Measurements from ENCODE around the gene UBR3. TPM values are rescaled to one million over a fixed set of nuclear protein-coding genes. Genes with fewer than 3 reads are reported as not detected.
"Not testable (repeated sequence)": the region's sequence is repeated elsewhere in the genome, so short reads cannot be mapped to it uniquely, and the experiment has no call there.

The UBR3 gene
- total and polyA plus RNA-seq, 12 donors = 21.0 to 146 (median 115) TPM

GRCh38 chr2:169859423-169859822 lies 32.2 kb downstream of the UBR3 start:
- ATAC-seq = no peak

DNA sequence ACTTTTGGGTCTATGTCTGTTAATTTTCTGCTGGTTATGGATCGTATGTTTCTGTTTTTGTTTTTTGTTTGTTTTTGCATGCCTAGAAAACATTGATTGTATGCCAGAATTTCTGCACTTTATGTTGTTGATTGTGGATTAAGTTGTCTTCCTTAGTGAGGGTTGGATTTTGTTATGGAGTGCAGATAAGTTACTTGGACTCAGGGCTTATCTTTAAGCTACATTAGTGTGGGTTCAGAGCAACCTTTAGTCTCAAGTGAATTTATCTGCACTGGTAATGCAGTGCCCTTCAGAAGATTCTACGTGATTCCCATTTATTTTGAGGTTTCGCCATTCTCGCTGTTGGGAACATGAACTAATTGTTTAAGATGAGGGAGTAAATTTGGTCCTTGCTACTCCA lies 32.9 kb downstream of the UBR3 start:
- Histone ChIP-seq H3K27me3 (no peaks in the 10 kb centered on the region), H3K4me3 (no peak overlapping the region), H3K4me1 (peaks cover 0 to 29% (median 16%) of the 10 kb centered on the region in 9 donors), H3K36me3 (peaks cover 0 to 8% (median 0%) of the 10 kb centered on the region in 9 donors), H3K27ac (no peak overlapping the region), H3K9me3 (peaks cover 0 to 3% (median 0%) of the 10 kb centered on the region in 11 donors)
- DNase-seq (no peak), ATAC-seq (no peak)
- 88 to 90% methylated on average over 4 of the region's 4 CpGs for WGBS, 2 donors
- intact Hi-C loops (cut with DNase I) = no loop called here
- no peak for TF ChIP-seq CTCF (IDR thresholded peaks at IDR 0.05)

More at GRCh38 chr2:169859423-169859822, 32.2 kb downstream of the UBR3 start:
- Histone ChIP-seq H3K4me1 (peaks cover 0 to 29% (median 16%) of the 10 kb centered on the region in 9 donors), H3K27me3 (no peaks in the 10 kb centered on the region), H3K4me3 (no peak overlapping the region), H3K36me3 (peaks cover 0 to 8% (median 0%) of the 10 kb centered on the region in 9 donors), H3K9me3 (peaks cover 0 to 3% (median 0%) of the 10 kb centered on the region in 11 donors), H3K27ac (no peak overlapping the region)
- no peak for TF ChIP-seq CTCF (IDR thresholded peaks at IDR 0.05)
- intact Hi-C loops (cut with DNase I) = no loop called here
- no peak for DNase-seq
- WGBS, 2 donors = 96 to 98% methylated on average over 4 of the region's 4 CpGs

GRCh38 chr2:169862816-169863215 lies 35.6 kb downstream of the UBR3 start:
- ATAC-seq = no peak
- WGBS, 2 donors = 75 to 89% methylated on average over 2 of the region's 2 CpGs

DNA sequence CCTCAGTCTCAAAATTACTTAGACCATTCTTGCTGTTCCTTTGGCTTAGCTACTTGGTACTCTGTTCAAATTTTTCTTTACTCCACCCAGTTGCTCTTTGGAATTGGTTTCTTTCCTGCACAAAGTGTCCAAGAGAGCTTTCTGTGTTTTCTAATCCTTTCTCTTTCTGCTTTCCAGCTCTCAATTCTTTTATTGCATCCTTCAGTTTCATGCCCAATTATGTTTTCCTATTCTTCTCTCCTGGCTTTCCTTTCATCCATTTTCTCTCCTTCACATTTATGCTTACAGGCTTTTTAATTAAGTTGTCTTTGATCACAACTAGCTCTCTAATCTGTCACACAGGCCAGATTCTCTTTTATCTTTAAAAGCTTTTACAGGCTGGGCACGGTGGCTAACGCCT lies 38.2 kb downstream of the UBR3 start:
- peaks cover 0 to 53% (median 31%) of the 10 kb centered on the region in 9 donors for H3K4me1 ChIP-seq
- H3K36me3 ChIP-seq = peaks cover 0 to 8% (median 0%) of the 10 kb centered on the region in 9 donors
- no peak overlapping the region for H3K27ac ChIP-seq
- no peak for ATAC-seq
- 50 to 53% methylated on average over 2 of the region's 2 CpGs for WGBS, 2 donors
- no peak for TF ChIP-seq CTCF (IDR thresholded peaks at IDR 0.05)
- no peak overlapping the region for H3K4me3 ChIP-seq
- no peaks in the 10 kb centered on the region for H3K27me3 ChIP-seq
- intact Hi-C loops (cut with DNase I) = loop anchor here in 1 of 10 donors (5.0 kb wide), 1 partner anchor 43 kb away; the partner anchor contains the start of gene METTL5
- no peak for DNase-seq
- H3K9me3 ChIP-seq = no peaks in the 10 kb centered on the region

More at GRCh38 chr2:169862816-169863215, 35.6 kb downstream of the UBR3 start:
- Histone ChIP-seq H3K4me1 (peaks cover 0 to 39% (median 21%) of the 10 kb centered on the region in 9 donors), H3K27me3 (no peaks in the 10 kb centered on the region), H3K9me3 (no peaks in the 10 kb centered on the region), H3K36me3 (peaks cover 0 to 8% (median 0%) of the 10 kb centered on the region in 9 donors), H3K4me3 (no peak overlapping the region), H3K27ac (no peak overlapping the region)
- intact Hi-C loops (cut with DNase I) = no loop called here
- TF ChIP-seq CTCF (IDR thresholded peaks at IDR 0.05) = no peak
- no peak for DNase-seq

- intact Hi-C loops (cut with DNase I) = loop anchor here in 1 of 10 donors (5.0 kb wide), 1 partner anchor 44 kb away; the partner anchor contains the start of gene METTL5
- ATAC-seq, H3K36me3 ChIP-seq, H3K27me3 ChIP-seq, H3K9me3 ChIP-seq, H3K27ac ChIP-seq, DNase-seq, H3K4me3 ChIP-seq: not testable (repeated sequence)
- peaks cover 0 to 53% (median 31%) of the 10 kb centered on the region in 9 donors for H3K4me1 ChIP-seq
- WGBS, 2 donors = 95 to 96% methylated on average over 6 of the region's 6 CpGs
Measured at GRCh38 chr2:169866230-169866629, 39.0 kb downstream of the UBR3 start.

Measured in heart right ventricle (tissue), 16 donors.